Amniotic stem cell (primary cell): ENCODE measurements around the gene CXCL6.

Experiments
- DNase-seq: peaks from one replicate; lab custom pipeline; 2025; lab: John Stamatoyannopoulos, UW

Gene CXCL6

DNA sequence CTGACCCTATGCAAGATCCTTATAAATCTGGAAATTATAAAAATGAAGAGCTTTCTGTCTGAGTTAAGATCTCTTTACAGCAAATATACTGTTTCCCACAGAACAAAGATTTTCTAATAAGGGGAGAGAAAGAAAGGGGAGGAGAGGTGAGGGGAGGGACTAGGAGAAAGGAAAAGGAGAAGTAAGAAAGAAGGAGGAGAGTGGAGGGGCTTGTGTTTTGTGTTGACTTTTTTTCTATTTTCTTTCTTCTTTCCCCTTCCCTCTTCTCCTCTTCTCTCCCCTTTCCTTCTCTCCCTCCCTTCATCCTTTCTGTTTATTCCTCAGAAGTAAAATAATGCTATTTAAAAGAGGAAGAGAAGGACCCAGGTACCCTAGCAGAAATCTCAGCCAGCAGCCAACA is 6.2 kb downstream of the CXCL6 start:
- DNase-seq: no peak

DNA sequence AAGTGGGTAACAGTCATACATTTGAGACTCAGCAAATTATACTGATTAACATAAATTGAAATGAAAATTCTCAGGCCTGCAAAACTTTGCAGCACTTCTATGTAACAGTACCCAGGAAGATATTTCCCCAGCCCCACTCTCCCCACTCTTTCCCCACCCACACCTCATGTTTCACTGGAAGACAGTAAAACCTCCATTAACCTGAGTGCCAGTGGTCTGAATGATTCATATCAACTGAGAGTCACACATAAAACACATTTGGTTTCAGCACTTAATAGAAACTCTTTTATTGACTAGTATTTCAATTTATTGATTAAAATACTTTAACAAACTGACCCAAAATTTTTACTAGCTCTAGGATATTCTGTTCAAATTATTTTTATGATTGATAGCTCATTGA is 6.9 kb downstream of the CXCL6 start:
- DNase-seq: no peak

DNA sequence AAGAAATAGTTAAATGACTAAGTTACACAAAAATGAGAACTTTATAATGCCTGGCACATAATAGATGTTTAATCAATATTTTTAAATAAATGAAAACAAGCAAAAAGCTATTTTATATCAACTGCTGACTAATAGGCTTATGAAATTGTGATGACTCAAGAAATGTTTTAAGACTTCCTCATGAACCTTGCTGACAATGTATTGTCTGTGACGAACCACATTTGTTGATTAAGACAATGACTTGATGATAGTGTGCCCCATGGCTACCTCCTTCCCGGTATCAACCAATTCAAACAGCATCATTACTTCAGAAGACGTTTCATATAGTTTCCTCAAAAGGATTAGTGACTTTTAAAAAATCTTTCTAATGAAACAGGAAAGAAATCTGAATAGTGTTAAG is 7.9 kb downstream of the CXCL6 start:
- no peak for DNase-seq

DNA sequence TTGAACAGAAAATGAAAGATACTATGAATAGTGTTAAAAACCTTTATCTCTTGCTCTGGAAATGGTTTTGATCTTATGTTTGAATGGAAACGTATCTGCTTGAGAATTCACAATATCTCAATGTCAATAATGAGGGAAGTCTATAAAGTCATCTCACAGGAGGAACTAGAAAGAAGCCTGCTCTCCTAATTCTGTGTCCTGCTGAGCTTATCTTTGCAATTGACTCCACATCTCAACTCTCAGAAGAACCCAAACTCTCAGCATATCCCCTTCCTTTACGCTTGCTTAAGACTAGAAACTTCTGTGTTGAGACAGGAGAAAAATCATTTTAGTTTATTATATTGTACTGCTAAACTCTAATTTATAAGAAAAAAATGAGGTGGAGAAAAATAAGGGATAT is 8.3 kb downstream of the CXCL6 start:
- no peak for DNase-seq

DNA sequence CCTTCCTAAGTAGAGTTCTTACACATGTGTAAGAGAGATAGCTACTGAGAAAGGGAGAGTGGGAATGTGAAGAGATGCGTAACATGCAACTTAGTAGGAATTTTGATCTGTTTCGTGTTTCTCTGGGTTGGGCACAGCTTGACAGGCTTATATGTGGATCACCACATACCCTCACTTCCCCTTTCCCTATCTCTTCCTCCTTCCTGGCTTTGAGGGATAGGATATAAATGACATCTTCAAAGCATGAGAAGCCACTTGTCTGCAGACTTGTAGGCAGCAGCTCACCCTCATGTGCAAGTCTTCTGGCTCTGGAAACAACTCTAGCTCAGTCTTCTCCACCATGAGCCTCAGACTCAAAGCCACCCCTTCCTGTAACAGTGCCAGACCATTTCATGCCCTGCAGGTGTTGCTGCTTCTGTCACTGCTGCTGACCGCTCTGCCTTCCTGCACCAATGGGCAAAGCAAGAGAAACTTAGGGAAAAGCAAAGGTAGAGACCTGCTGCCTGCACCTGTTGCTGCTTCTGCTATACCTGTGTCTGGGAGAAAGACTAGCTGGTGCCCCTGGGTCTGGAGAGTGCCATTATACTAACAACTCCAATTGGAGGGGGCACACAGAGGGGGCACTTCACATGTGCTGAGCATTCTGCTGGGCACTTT is 11.2 kb downstream of the CXCL6 start:
- DNase-seq: no peak

DNA sequence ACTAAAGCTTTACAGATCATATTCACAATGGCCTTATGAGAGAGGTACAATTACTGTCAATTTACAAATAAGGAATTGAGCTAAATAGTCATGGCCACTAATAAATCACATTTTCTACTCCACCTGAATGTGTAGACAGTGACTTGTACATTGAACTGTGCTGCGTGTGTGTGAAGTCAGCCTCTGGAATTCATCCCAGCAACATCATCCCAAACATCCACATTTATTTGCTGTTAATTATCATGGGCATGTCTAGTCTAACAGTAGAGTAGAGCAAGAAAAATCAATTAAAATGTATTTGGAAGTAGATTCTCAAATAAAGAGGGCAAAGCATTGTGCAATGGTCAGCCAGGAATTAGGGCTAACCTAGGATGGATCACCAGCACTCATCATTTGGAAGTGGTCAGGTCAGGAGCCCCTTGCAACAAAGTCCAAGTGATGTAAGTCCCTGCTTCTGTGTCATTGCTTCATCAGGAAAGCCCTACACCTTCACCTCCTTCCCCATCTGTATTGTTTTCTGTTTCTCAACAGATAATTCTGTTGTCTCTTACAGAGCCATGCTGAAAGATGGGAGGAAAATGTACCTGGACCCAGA is 11.8 kb downstream of the CXCL6 start:
- DNase-seq: no peak

DNA sequence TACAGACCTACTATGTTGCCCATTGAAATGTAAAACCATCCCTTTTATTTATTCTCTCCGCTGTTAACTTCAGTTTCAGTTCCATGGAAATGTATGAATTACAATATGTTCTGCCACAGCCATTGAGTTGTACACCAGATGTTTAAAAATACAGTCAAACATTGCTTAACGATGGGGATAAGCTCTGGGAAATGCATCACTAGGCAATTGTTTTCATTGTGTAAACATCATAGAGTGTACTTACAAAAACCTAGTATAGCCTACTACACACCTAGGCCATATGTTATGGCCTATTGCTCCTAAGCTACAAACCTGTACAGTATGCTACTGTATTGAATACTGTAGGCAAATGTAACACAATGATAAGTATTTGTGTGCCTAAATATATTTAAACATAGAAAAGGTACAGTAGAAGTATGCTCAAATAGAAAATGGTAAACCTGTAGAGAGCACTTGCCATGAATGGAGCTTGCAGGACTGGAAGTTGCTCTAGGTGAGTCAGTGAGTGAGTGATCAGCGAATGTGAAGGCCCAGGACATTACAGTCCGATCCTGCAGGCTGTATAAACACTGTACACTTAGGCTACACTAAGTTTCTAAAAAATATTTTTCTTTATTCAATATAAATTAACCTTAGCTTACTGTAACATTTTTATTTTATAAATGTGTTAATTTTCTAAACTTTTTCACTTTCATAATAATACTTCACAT is 13.9 kb downstream of the CXCL6 start:
- DNase-seq: no peak

DNA sequence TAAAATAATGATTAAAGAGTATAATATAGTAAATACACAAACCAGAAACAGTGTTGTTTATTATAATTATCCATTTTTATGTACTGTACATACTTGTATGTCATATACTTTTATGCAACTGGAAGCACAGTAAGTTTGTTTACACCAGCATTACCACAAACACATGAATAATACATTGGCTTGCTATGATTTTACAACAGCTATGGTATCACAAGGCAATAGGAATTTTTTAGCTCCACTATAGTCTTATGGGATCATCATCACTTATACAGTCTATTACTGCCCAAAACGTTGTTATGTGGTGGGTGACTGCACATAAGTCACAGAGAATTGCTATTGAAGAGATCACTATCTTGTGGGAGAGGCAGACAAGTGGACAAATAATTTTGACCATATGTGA is 14.8 kb downstream of the CXCL6 start:
- DNase-seq: no peak

DNA sequence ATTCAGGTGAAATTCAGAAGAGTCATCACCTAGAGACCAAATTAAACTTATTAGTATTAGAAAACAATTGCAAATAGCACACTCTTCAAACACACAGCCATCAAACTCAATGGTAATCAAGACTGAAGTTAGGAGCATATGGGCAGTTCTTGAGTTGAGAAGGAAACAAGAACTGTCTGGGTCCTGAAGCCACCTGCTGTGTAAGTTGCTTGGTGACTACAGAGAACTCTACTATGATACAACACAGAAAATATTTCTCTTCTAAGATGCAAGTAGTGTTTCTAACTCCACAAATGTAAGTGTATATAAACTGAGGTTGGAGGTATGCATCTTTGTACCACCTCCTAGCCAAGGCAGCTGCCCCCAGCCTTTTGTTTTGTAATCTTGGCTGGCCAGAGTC is 16.3 kb downstream of the CXCL6 start:
- no peak for DNase-seq

DNA sequence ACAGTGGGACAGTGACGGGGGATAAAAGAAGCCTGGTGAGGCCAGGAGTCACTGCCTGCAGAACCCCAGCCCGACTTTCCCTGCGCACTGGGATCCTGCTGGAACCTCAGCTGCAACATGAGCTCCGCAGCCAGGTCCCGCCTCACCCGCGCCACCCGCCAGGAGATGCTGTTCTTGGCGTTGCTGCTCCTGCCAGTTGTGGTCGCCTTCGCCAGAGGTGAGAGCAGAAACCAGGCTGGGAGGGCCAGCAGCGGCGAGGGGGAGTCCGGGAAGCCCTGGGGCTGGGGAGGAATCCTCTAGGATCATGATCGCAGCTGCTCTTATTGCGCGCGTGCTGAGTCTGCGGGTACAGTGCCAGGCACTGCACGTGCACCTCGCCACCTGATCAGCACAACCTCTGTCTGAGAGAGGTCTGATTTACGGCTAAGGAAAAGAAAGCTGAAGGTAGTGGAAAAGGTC is 16.8 kb downstream of the CXCL6 start, which contains the start of gene PF4V1:
Gene PF4V1, plus strand, starts transcription at position 51 of the 459 bp plus-strand sequence. Its CDS starts 67 bp downstream, at position 118.
- DNase-seq: no peak

DNA sequence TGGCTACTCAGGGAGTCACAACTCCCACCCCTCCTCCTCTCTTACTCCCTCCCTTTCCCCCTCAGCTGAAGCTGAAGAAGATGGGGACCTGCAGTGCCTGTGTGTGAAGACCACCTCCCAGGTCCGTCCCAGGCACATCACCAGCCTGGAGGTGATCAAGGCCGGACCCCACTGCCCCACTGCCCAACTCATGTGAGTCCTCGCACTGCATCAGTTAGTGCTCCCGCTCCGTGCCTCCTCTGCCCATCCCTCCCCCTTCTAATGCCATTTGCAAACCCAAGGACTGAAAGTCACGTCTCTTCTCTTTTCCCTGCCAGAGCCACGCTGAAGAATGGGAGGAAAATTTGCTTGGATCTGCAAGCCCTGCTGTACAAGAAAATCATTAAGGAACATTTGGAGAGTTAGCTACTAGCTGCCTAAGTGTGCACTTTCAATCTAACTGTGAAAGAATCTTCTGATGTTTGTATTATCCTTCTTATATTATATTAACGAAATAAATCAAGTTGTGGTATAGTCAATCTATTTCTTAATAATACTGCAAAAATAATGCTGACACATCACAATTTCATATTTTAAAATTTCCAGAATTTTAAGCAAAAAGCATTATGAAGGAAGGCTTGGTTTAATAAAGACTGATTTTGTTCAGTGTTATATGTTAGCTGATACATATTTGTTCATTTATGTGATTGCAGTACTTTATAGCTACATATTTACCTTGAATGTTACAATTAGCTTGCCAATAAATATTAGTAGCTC is 17.4 kb downstream of the CXCL6 start:
- DNase-seq: no peak

DNA sequence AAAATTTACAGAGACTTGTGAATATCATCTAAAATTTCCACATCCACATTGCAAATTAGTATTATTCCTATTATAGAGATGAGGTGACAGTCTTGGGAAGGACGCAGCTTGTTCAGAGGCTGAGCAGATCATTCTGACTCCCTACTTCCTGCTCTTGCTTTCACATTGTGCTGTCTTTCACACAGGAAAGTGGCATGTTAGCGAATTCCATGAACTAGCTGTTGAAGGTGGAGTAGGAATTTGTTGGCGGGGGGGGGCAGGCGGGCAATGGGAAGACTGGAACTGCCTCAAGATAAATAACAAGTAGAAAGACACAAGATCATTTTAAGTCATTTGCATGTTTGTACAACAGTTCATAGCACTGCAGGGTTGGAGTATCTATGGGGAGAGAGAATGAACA is 18.9 kb downstream of the CXCL6 start:
- DNase-seq: no peak

DNA sequence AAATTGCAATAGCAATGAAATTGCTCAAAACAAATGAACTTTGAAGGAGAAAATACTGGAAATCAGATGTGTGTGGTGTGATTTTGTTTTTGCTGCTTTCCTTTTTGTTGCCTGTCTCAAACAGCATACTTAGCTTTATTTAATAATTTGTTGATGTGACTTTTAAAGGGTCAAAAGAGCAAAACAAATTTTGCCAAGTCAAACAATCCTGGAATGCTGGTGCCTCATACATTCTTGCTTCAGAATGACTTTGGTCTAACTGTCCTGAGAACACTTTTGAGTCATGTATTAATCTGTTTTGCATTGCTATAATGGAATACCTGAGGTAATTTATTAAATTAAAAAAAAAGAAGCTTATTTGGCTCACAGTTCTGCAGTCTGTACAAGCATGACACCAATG is 20.0 kb downstream of the CXCL6 start:
- DNase-seq: no peak

DNA sequence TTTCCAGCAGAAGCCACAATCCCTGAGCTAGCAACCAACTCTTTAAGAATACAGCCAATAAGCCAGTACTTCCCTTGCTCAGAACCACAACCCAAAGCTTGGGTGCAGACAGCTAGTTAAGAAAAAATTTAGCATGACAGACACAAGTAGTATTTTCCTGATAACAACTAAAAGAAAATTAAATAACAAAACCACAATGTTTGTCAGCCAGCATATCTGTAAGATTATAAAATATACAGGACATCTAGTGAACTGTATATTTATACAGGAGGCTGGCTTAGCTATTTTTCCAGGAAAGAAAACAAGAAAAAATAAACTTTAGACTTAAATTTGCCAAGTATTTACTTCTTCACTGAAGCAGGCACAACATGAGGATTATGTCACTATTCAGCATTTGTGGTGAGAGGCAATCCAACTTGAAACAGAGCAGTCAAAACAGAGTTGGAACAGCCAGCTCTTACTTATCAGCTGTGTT is 23.2 kb downstream of the CXCL6 start:
- no peak for DNase-seq

DNA sequence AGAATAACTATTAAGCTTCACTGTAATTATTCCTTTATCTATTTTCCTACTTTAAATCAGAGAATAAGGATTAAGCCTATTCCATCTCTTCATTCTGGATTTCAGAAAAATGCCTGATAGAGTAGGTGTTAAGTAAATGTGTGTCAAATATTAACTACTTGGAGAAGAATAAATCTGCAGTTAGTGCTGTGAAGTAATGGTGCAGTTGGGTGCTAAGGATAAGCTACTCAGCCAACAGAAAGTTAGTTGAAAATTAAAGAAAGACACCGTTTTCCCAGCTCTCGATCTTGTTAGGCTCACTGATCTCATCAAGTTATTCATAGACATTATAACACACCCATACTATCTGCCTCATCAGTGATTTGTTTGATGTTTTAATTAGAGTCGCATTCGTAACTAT is 23.7 kb downstream of the CXCL6 start:
- no peak for DNase-seq

DNA sequence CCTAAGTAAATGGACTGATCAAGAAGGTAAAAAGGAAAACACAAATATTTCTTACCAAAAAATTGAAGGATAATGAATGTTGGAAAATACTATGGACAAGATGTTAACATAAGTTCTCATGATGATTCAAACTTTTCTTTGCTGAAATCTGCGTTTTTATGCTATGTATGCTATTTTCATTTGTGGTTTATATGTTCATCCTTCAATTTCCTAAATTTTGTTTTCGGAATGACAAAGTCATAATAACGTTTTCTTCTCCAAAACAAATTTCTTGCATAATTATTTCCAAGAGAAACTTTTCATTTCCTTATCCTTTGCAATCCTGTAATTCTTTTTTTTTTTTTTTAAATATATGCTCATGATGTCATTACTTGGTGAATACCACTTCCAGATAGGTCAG is 24.4 kb downstream of the CXCL6 start:
- no peak for DNase-seq

DNA sequence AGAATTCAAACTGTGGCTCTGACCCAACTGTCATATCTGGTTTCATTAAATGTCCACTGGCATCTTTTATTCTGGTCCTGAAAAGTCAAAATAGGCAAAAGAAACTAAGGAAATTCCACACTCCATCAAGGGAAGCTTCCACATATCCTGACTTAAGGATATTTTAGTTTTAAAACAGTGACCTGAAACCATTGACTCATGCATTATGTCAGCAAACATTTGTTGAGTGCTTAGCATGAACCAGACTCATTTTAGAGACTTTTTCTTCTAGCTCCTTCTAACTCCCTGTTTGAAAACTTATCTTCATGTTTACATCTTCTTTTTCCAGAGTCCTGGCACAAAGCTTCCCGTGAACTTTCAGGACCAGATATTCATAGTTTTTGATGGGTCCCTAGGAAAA is 25.8 kb downstream of the CXCL6 start:
- no peak for DNase-seq

DNA sequence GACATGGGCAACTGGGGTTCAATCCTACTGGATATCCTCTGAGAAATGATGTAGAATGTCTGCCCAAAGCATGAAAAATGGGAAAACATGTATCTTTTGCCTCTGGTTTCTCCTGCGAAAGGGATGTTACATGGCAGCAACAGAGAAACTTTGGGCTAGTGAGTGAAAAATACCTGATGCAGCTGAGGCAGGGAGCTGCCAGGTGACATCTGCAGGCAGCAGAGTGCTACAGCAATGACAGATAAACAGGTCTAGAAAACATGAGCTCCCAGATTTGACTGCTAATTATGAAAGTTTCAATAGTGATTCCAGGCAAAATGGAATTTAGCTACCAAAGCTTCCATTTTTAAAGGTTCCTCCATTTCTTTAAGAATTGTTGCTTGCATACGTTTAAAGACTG is 27.9 kb downstream of the CXCL6 start:
- DNase-seq: no peak

DNA sequence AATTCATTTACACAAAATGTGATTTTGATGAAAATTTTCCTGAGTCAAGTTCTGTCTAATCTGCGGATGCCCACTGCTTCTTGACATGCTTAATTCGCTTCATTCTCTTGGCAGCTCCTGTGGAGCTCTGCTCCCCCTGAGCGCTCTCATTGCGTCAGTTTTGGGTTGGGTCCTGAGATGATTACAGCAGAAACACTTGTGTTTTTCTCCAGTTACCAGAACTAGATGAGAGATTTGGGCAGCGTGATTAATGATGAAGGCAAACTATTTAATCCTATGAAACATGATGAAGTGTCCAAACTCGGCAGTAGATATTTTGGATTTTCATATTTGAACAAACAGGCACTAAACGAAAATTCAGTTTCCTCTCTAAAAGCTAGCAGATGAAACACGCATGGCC is 28.5 kb downstream of the CXCL6 start:
- no peak for DNase-seq

DNA sequence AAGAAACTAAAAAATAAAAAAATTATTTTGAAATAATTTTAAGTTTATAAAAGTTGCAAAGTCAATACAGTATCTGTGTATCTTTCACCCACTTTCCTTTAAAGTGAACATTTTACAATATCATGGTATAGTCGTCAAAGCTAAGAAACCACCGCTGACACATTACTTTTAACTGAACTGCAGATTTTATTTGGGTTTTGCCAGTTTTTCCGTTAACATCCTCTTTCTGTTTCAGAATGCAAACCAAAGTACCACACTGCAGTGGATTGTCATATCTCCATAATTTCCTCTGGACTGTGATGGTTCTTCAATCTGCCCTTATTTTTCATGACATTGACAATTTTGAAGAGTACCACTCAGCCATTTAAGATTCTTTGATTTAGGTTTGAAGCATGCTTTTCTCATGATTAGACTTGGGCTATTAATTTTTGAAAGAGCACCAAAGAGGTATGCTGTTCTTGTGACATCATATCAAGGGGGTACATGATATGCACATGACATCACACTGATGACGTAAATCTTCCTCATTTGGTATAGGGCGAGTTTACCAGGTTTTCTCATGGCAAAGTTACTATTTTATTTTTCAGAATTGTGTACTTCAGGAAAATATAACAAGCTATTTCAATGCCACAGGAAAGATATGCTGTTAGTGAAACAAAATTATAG is 29.1 kb downstream of the CXCL6 start:
- DNase-seq: no peak

DNA sequence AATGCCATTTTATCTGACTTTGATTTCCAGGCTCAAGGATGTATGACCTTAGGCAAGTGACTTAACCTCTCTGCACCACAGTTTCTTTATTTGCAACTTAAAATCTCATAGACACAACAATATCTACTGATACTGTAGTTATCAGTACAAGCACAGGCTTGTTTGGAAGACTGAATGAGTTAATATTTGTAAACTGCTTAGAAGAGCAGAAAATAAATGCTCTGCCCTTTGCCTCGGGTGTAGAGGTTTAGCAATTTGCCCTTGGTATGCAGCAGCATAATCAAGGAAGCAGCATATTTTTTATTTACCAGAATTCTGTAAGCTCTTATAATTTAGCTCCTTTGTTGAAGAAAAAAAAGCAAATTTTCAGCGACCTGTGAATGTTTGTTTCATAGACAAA is 29.8 kb downstream of the CXCL6 start:
- no peak for DNase-seq

DNA sequence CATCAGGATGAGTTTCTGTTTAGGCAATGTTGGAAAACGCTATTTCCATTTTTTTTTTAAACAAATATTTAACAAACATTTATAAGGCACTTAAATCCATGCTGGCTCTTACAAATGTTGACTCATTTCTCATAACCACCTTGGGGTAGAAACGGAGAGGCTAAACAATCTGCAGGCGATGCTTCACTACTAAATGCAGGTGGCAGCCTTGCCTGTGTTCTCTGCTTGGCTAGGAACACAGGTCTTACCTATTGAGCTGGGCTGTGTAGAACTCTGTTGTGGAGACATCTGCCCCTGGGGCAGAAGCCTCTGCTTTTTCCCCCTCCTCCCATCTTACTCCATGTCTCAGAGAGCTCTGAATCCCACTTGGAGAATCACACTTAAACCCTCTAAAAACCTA is 31.3 kb downstream of the CXCL6 start:
- no peak for DNase-seq
